Caco-2 (cell line): ENCODE data around the gene EMCN. TPM values are rescaled to one million over a fixed set of nuclear protein-coding genes. Genes with fewer than 3 reads are reported as not detected.
A peak's percentile ranks its signal among the peaks of the same experiment; 100 is the strongest.

Experiments
- BruUV-seq: library from RNA; stranded (reverse); fragments of 400-500 nt; replicated peaks from 2 replicates; lab custom pipeline; 2021; lab: Mats Ljungman, UMichigan
- CTCF ChIA-PET: fragments of 300-600 bp; sonication (Branson Sonifier 250); formaldehyde crosslinking; loops from one replicate; lab custom pipeline; 2022; ENCODE audit warnings: antibody characterized with exemption; lab: Charles Lee
- POLR2A ChIA-PET: fragments of 300-600 bp; sonication (Branson Sonifier 250); formaldehyde crosslinking; loops from one replicate; lab custom pipeline; 2022; ENCODE audit warnings: antibody characterized with exemption; lab: Charles Lee
- DNase-seq, 2 experiments: peaks; one replicate each; pipeline versions ENCODE4 v3.0.0 to v3.0.0-alpha.2; 2020 to 2022
- H3K27me3 ChIP-seq: replicated peaks from 2 replicates; pipeline ENCODE4 v1.6.0; 2011; ENCODE audit warnings: low read length; ENCODE audit not compliant: control insufficient read depth, insufficient read depth
- H3K36me3 ChIP-seq: 2 replicates; pipeline ENCODE4 v1.5.1; 2011; ENCODE audit warnings: low read length; ENCODE audit not compliant: control insufficient read depth, insufficient read depth
- H3K4me1 ChIP-seq: fragments of 250-450 bp; sonication (Bioruptor Pico); 2 replicates; pipeline ENCODE4 v1.5.1; 2020; ENCODE audit warnings: mild to moderate bottlenecking
- H3K4me3 ChIP-seq: 2 replicates; pipeline ENCODE4 v1.5.1; 2011; ENCODE audit warnings: low read depth, mild to moderate bottlenecking, control low read depth, low read length
- H3K9me3 ChIP-seq: fragments of 250-450 bp; sonication (Bioruptor Pico); 2 replicates; pipeline ENCODE4 v1.5.1; 2020; ENCODE audit warnings: mild to moderate bottlenecking, moderate library complexity
- H3K27ac Mint-ChIP-seq: one replicate; pipeline ENCODE4 v1.8.0; 2022; ENCODE audit warnings: mixed read lengths; ENCODE audit not compliant: unreplicated experiment
- H3K27me3 Mint-ChIP-seq: one replicate; pipeline ENCODE4 v1.8.0; 2022; ENCODE audit warnings: mixed read lengths; ENCODE audit not compliant: insufficient read depth, unreplicated experiment
- H3K36me3 Mint-ChIP-seq: one replicate; pipeline ENCODE4 v1.8.0; 2022; ENCODE audit warnings: mild to moderate bottlenecking, mixed read lengths; ENCODE audit not compliant: insufficient read depth, unreplicated experiment
- H3K4me1 Mint-ChIP-seq: one replicate; pipeline ENCODE4 v1.8.0; 2022; ENCODE audit warnings: low read depth, mixed read lengths; ENCODE audit not compliant: unreplicated experiment
- H3K4me3 Mint-ChIP-seq: one replicate; pipeline ENCODE4 v1.8.0; 2022; ENCODE audit warnings: mild to moderate bottlenecking, moderate library complexity, mixed read lengths; ENCODE audit not compliant: unreplicated experiment
- H3K9me3 Mint-ChIP-seq: one replicate; pipeline ENCODE4 v1.8.0; 2022; ENCODE audit warnings: mixed read lengths; ENCODE audit not compliant: unreplicated experiment
- intact Hi-C: fragments of 100-400 bp; cut with micrococcal nuclease; formaldehyde crosslinking; loops from one replicate; pipeline ENCODE4 v1.10.0; 2022; ENCODE audit not compliant: unreplicated experiment
- total RNA-seq: library from RNA; stranded (reverse); gene quantifications from 2 replicates; pipeline ENCODE4 v1.2.3, GENCODE V29; 2022
- TF ChIP-seq, protein P1 (sequence below), 2 experiments: fragments of 200-600 bp in 1 of 2; IDR thresholded peaks; 1 replicate in 1 of 2; 2 replicates in 1 of 2; pipeline versions ENCODE4 v1.5.1 to v1.8.0; 2011 to 2022; ENCODE audit warnings: antibody characterized with exemption in 1 of 2, control low read depth in 1 of 2, inconsistent platforms in 1 of 2, low read depth in 1 of 2, low read length in 1 of 2, mild to moderate bottlenecking in 1 of 2, moderate library complexity in 1 of 2; ENCODE audit not compliant: insufficient read depth in 1 of 2, severe bottlenecking in 1 of 2, unreplicated experiment in 1 of 2

The EMCN gene
- total RNA-seq, 1 experiment from 2014 or later: not detected

- no peaks in the 10 kb centered on the region for H3K27me3 ChIP-seq
- H3K4me1 Mint-ChIP-seq: no peaks in the 10 kb centered on the region
- ChIA-PET CTCF (no interaction called here), POLR2A (no interaction called here)
- peaks cover 6% of the 10 kb centered on the region for H3K27me3 Mint-ChIP-seq
- H3K9me3 ChIP-seq: no peaks in the 10 kb centered on the region
- H3K4me3 ChIP-seq: no peak overlapping the region
- no peaks in the 10 kb centered on the region for H3K36me3 ChIP-seq
- no TSS peak for BruUV-seq
- TF ChIP-seq, protein P1, sequence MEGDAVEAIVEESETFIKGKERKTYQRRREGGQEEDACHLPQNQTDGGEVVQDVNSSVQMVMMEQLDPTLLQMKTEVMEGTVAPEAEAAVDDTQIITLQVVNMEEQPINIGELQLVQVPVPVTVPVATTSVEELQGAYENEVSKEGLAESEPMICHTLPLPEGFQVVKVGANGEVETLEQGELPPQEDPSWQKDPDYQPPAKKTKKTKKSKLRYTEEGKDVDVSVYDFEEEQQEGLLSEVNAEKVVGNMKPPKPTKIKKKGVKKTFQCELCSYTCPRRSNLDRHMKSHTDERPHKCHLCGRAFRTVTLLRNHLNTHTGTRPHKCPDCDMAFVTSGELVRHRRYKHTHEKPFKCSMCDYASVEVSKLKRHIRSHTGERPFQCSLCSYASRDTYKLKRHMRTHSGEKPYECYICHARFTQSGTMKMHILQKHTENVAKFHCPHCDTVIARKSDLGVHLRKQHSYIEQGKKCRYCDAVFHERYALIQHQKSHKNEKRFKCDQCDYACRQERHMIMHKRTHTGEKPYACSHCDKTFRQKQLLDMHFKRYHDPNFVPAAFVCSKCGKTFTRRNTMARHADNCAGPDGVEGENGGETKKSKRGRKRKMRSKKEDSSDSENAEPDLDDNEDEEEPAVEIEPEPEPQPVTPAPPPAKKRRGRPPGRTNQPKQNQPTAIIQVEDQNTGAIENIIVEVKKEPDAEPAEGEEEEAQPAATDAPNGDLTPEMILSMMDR (IDR thresholded peaks at IDR 0.05; ENCODE audit: insufficient read depth in 1 of 2, low read depth in 1 of 2, low read length in 1 of 2, severe bottlenecking in 1 of 2, unreplicated experiment in 1 of 2): no peak
- no peaks in the 10 kb centered on the region for H3K4me1 ChIP-seq
- intact Hi-C loops: no loop called here
- H3K27ac Mint-ChIP-seq: no peak overlapping the region
- H3K9me3 Mint-ChIP-seq: no peaks in the 10 kb centered on the region
- no peak overlapping the region for H3K4me3 Mint-ChIP-seq
- no peak for DNase-seq
- H3K36me3 Mint-ChIP-seq: no peaks in the 10 kb centered on the region
Measured at GRCh38 chr4:100509386-100509785, 8.4 kb downstream of the EMCN start.

DNA sequence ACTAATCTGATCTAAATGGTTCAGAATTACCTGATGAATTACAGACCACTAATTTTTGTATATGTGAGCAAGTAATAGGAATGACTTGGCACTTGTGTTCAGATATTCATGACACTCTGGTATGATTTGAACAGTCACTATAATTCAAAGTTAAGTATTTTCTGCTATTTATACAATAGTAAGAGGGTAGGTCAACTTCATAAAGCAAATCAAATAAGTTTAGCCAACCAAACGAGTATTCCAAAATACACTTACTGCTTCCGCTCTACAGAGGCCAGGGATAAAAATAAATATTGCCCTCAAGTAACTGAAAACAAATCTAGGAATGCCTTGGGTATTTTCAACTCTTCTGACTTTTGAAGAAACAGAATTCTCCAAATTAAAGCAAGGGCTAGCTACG, 9.1 kb downstream of the EMCN start:
- intact Hi-C loops: no loop called here
- H3K27me3 Mint-ChIP-seq: peaks cover 3% of the 10 kb centered on the region
- DNase-seq: no peak
- ChIA-PET CTCF (no interaction called here), POLR2A (no interaction called here)
- no peaks in the 10 kb centered on the region for H3K4me1 ChIP-seq
- H3K4me3 Mint-ChIP-seq: no peak overlapping the region
- TF ChIP-seq, protein P1 (IDR thresholded peaks at IDR 0.05; ENCODE audit: insufficient read depth in 1 of 2, low read depth in 1 of 2, low read length in 1 of 2, severe bottlenecking in 1 of 2, unreplicated experiment in 1 of 2): no peak
- H3K4me3 ChIP-seq: no peak overlapping the region
- H3K36me3 ChIP-seq: no peaks in the 10 kb centered on the region
- no peaks in the 10 kb centered on the region for H3K9me3 Mint-ChIP-seq
- no peaks in the 10 kb centered on the region for H3K36me3 Mint-ChIP-seq
- no peak overlapping the region for H3K27ac Mint-ChIP-seq
- H3K27me3 ChIP-seq: no peaks in the 10 kb centered on the region
- H3K9me3 ChIP-seq: no peaks in the 10 kb centered on the region
- no peaks in the 10 kb centered on the region for H3K4me1 Mint-ChIP-seq
- BruUV-seq: no TSS peak

- H3K4me1 Mint-ChIP-seq: no peaks in the 10 kb centered on the region
- H3K9me3 ChIP-seq: no peaks in the 10 kb centered on the region
- H3K27ac Mint-ChIP-seq: no peak overlapping the region
- DNase-seq: peak in 1 of 2 experiments; percentile 27
- intact Hi-C loops: loop anchor here (2.0 kb wide), 1 partner anchor 239 kb away; no protein-coding TSS in a partner anchor
- H3K4me3 Mint-ChIP-seq: no peak overlapping the region
- no peaks in the 10 kb centered on the region for H3K4me1 ChIP-seq
- no peaks in the 10 kb centered on the region for H3K9me3 Mint-ChIP-seq
- H3K27me3 ChIP-seq: no peaks in the 10 kb centered on the region
- no peak overlapping the region for H3K4me3 ChIP-seq
- H3K27me3 Mint-ChIP-seq: no peaks in the 10 kb centered on the region
- H3K36me3 Mint-ChIP-seq: no peaks in the 10 kb centered on the region
- TF ChIP-seq, protein P1 (IDR thresholded peaks at IDR 0.05; ENCODE audit: insufficient read depth in 1 of 2, low read depth in 1 of 2, low read length in 1 of 2, severe bottlenecking in 1 of 2, unreplicated experiment in 1 of 2): peak in 1 of 2 experiments; percentile 16
- CTCF ChIA-PET: no interaction called here
- BruUV-seq: no TSS peak
- H3K36me3 ChIP-seq: no peaks in the 10 kb centered on the region
- POLR2A ChIA-PET: no interaction called here
Measured at GRCh38 chr4:100504086-100504874, 13.5 kb downstream of the EMCN start.
